Measurements from ENCODE around the gene NCKAP5.

Gene NCKAP5

GRCh38 chr2:133498662-133499585, 69.3 kb downstream of the NCKAP5 start:
- Mint-ChIP-seq H3K27ac (no peak overlapping the region), H3K4me3 (no peak overlapping the region), H3K4me1 (no peaks in the 10 kb centered on the region), H3K9me3 (no peaks in the 10 kb centered on the region), H3K27me3 (no peaks in the 10 kb centered on the region)
- DNase-seq (no peak), ATAC-seq (no peak)

GRCh38 chr2:133497951-133498565, 70.2 kb downstream of the NCKAP5 start:
- Mint-ChIP-seq H3K4me1 (no peaks in the 10 kb centered on the region), H3K4me3 (no peak overlapping the region), H3K27me3 (no peaks in the 10 kb centered on the region), H3K9me3 (no peaks in the 10 kb centered on the region), H3K27ac (no peak overlapping the region)
- DNase-seq (no peak), ATAC-seq (no peak)

GRCh38 chr2:133497270-133497893, 70.9 kb downstream of the NCKAP5 start:
- ATAC-seq (no peak), DNase-seq (no peak)
- no peak overlapping the region for H3K4me3 Mint-ChIP-seq
- H3K9me3 Mint-ChIP-seq: no peaks in the 10 kb centered on the region
- H3K4me1 Mint-ChIP-seq: no peaks in the 10 kb centered on the region
- no peak overlapping the region for H3K27ac Mint-ChIP-seq
- H3K27me3 Mint-ChIP-seq: no peaks in the 10 kb centered on the region

GRCh38 chr2:133496501-133497269, 71.6 kb downstream of the NCKAP5 start:
- ATAC-seq: no peak
- H3K9me3 Mint-ChIP-seq: no peaks in the 10 kb centered on the region
- no peak overlapping the region for H3K27ac Mint-ChIP-seq
- no peaks in the 10 kb centered on the region for H3K27me3 Mint-ChIP-seq
- H3K4me1 Mint-ChIP-seq: no peaks in the 10 kb centered on the region
- no peak overlapping the region for H3K4me3 Mint-ChIP-seq
- no peak for DNase-seq

GRCh38 chr2:133495226-133495625, 73.0 kb downstream of the NCKAP5 start:
- H3K27ac Mint-ChIP-seq: no peak overlapping the region
- ATAC-seq (no peak), DNase-seq (no peak)
- H3K4me1 Mint-ChIP-seq: no peaks in the 10 kb centered on the region
- H3K9me3 Mint-ChIP-seq: no peaks in the 10 kb centered on the region
- no peak overlapping the region for H3K4me3 Mint-ChIP-seq
- no peaks in the 10 kb centered on the region for H3K27me3 Mint-ChIP-seq

- no peak for ATAC-seq
- DNase-seq: no peak
- no peak overlapping the region for H3K27ac Mint-ChIP-seq
- H3K9me3 Mint-ChIP-seq: no peaks in the 10 kb centered on the region
- H3K4me3 Mint-ChIP-seq: no peak overlapping the region
- no peaks in the 10 kb centered on the region for H3K27me3 Mint-ChIP-seq
- no peaks in the 10 kb centered on the region for H3K4me1 Mint-ChIP-seq
Observed at GRCh38 chr2:133492719-133493380, 75.4 kb downstream of the NCKAP5 start.

- no peak overlapping the region for H3K4me3 Mint-ChIP-seq
- ATAC-seq (no peak), DNase-seq (no peak)
- no peak overlapping the region for H3K27ac Mint-ChIP-seq
- H3K27me3 Mint-ChIP-seq: no peaks in the 10 kb centered on the region
- H3K4me1 Mint-ChIP-seq: no peaks in the 10 kb centered on the region
- peaks cover 6 to 11% of the 10 kb centered on the region in 2 donors for H3K9me3 Mint-ChIP-seq
Observed at GRCh38 chr2:133490411-133490980, 77.8 kb downstream of the NCKAP5 start.

- Mint-ChIP-seq H3K9me3 (peaks cover 6 to 11% of the 10 kb centered on the region in 2 donors), H3K27me3 (no peaks in the 10 kb centered on the region), H3K4me1 (no peaks in the 10 kb centered on the region), H3K4me3 (no peak overlapping the region), H3K27ac (no peak overlapping the region)
- DNase-seq (no peak), ATAC-seq (no peak)
Observed at GRCh38 chr2:133489641-133490410, 78.4 kb downstream of the NCKAP5 start.

GRCh38 chr2:133489146-133489545, 79.1 kb downstream of the NCKAP5 start:
- H3K9me3 Mint-ChIP-seq: peaks cover 6 to 11% of the 10 kb centered on the region in 2 donors
- H3K4me3 Mint-ChIP-seq: no peak overlapping the region
- H3K27me3 Mint-ChIP-seq: no peaks in the 10 kb centered on the region
- no peaks in the 10 kb centered on the region for H3K4me1 Mint-ChIP-seq
- no peak overlapping the region for H3K27ac Mint-ChIP-seq
- no peak for DNase-seq
- ATAC-seq: no peak

- DNase-seq: no peak
- ATAC-seq: no peak
- Mint-ChIP-seq H3K4me1 (no peaks in the 10 kb centered on the region), H3K9me3 (peaks cover 6 to 11% of the 10 kb centered on the region in 2 donors), H3K27ac (no peak overlapping the region), H3K4me3 (no peak overlapping the region), H3K27me3 (no peaks in the 10 kb centered on the region)
Observed at GRCh38 chr2:133486771-133487191, 81.5 kb downstream of the NCKAP5 start.

- Mint-ChIP-seq H3K27ac (no peak overlapping the region), H3K4me1 (no peaks in the 10 kb centered on the region), H3K27me3 (no peaks in the 10 kb centered on the region), H3K9me3 (peaks cover 6 to 12% of the 10 kb centered on the region in 2 donors), H3K4me3 (no peak overlapping the region)
- ATAC-seq (no peak), DNase-seq (no peak)
Observed at GRCh38 chr2:133485868-133486267, 82.4 kb downstream of the NCKAP5 start.

- no peaks in the 10 kb centered on the region for H3K4me1 Mint-ChIP-seq
Observed at GRCh38 chr2:133484784-133485183, 83.5 kb downstream of the NCKAP5 start.

GRCh38 chr2:133484106-133484505, 84.2 kb downstream of the NCKAP5 start:
- Mint-ChIP-seq H3K9me3 (peaks cover 6 to 17% of the 10 kb centered on the region in 2 donors), H3K27me3 (no peaks in the 10 kb centered on the region), H3K4me1 (no peaks in the 10 kb centered on the region), H3K4me3 (no peak overlapping the region), H3K27ac (peak overlapping the region in 1 of 2 donors; percentile 65)
- ATAC-seq (no peak), DNase-seq (no peak)

More at GRCh38 chr2:133484784-133485183, 83.5 kb downstream of the NCKAP5 start:
- Mint-ChIP-seq H3K9me3 (peaks cover 6 to 17% of the 10 kb centered on the region in 2 donors), H3K27me3 (no peaks in the 10 kb centered on the region), H3K27ac (no peak overlapping the region), H3K4me3 (no peak overlapping the region)
- ATAC-seq (no peak), DNase-seq (no peak)

GRCh38 chr2:133483181-133483580, 85.1 kb downstream of the NCKAP5 start:
- H3K27me3 Mint-ChIP-seq: no peaks in the 10 kb centered on the region
- no peak overlapping the region for H3K27ac Mint-ChIP-seq
- H3K4me3 Mint-ChIP-seq: no peak overlapping the region
- no peaks in the 10 kb centered on the region for H3K4me1 Mint-ChIP-seq
- DNase-seq (no peak), ATAC-seq (no peak)
- H3K9me3 Mint-ChIP-seq: peaks cover 6 to 17% of the 10 kb centered on the region in 2 donors
